MM.1S (cell line): Measurements from ENCODE around the gene SNX27.

Source experiments
- DNase-seq: peaks from one replicate; pipeline ENCODE4 v3.0.0-alpha.2; 2015
- H2AFZ ChIP-seq: fragments of 300-600 bp; sonication (generic); 2 replicates; pipeline ENCODE4 v1.6.0; 2016; ENCODE audit warnings: antibody characterized with exemption, low read length
- H3F3A ChIP-seq: fragments of 300-600 bp; sonication (generic); 2 replicates; pipeline ENCODE4 v1.6.1; 2016; ENCODE audit warnings: mild to moderate bottlenecking, antibody characterized with exemption, low read length, moderate library complexity, mixed read lengths; ENCODE audit not compliant: insufficient read depth
- H3K27ac ChIP-seq: fragments of 300-600 bp; sonication (generic); 2 replicates; pipeline ENCODE4 v1.5.1; 2016; ENCODE audit warnings: mild to moderate bottlenecking, low read length
- H3K27me3 ChIP-seq: fragments of 300-600 bp; sonication (generic); replicated peaks from 2 replicates; pipeline ENCODE4 v1.6.0; 2016; ENCODE audit warnings: low read length; ENCODE audit not compliant: insufficient read depth
- H3K36me3 ChIP-seq: fragments of 300-600 bp; sonication (generic); replicated peaks from 2 replicates; pipeline ENCODE4 v1.6.1; 2016; ENCODE audit warnings: mild to moderate bottlenecking, low read length, mixed read lengths; ENCODE audit not compliant: insufficient read depth
- H3K4me1 ChIP-seq: fragments of 300-600 bp; sonication (generic); 2 replicates; pipeline ENCODE4 v1.6.1; 2016; ENCODE audit warnings: low read length, mixed read lengths
- H3K4me2 ChIP-seq: fragments of 300-600 bp; sonication (generic); 2 replicates; pipeline ENCODE4 v1.6.0; 2016; ENCODE audit warnings: low read depth, low read length
- H3K4me3 ChIP-seq: fragments of 300-600 bp; sonication (generic); 2 replicates; pipeline ENCODE4 v1.5.1; 2016; ENCODE audit warnings: low read length, mixed read lengths
- H3K79me2 ChIP-seq: fragments of 300-600 bp; sonication (generic); 2 replicates; pipeline ENCODE4 v1.6.1; 2016; ENCODE audit warnings: mixed run types, low read length, mixed read lengths
- H3K9ac ChIP-seq: fragments of 300-600 bp; sonication (generic); 2 replicates; pipeline ENCODE4 v1.6.1; 2016; ENCODE audit warnings: low read length, mixed read lengths
- H3K9me2 ChIP-seq: fragments of 300-600 bp; sonication (generic); replicated peaks from 2 replicates; pipeline ENCODE4 v1.6.1; 2016; ENCODE audit warnings: mild to moderate bottlenecking, low read length, mixed read lengths; ENCODE audit not compliant: insufficient read depth
- H3K9me3 ChIP-seq: fragments of 300-600 bp; sonication (generic); replicated peaks from 2 replicates; pipeline ENCODE4 v1.6.1; 2016; ENCODE audit warnings: mild to moderate bottlenecking, low read length, mixed read lengths; ENCODE audit not compliant: insufficient read depth
- H4K20me1 ChIP-seq: fragments of 300-600 bp; sonication (generic); 2 replicates; pipeline ENCODE4 v1.6.1; 2016; ENCODE audit warnings: mild to moderate bottlenecking, low read length, moderate library complexity, mixed read lengths; ENCODE audit not compliant: insufficient read depth
- EZH2 ChIP-seq: fragments of 300-600 bp; sonication (generic); optimal IDR thresholded peaks from 2 replicates; pipeline ENCODE3; 2017; ENCODE audit warnings: low read depth, mild to moderate bottlenecking, antibody characterized with exemption, low read length, mixed read lengths
- EZH2phosphoT487 ChIP-seq: fragments of 300-600 bp; sonication (generic); IDR thresholded peaks from 2 replicates; pipeline ENCODE4 v1.6.1; 2018; ENCODE audit warnings: antibody characterized with exemption, low read length
- TF ChIP-seq, protein P1 (sequence below): fragments of 300-600 bp; sonication (generic); IDR thresholded peaks from 2 replicates; pipeline ENCODE4 v1.5.1; 2016; ENCODE audit warnings: antibody characterized with exemption, low read length, mixed read lengths

The SNX27 gene

GRCh38 chr1:151705753-151706463 lies 94.1 kb downstream of the SNX27 start:
- peak; percentile 6 for DNase-seq
- Histone ChIP-seq H3K4me2 (no peak overlapping the region), H3K79me2 (no peaks in the 10 kb centered on the region), H3K9ac (no peak overlapping the region), H3F3A (no peaks in the 10 kb centered on the region), H3K4me3 (no peak overlapping the region), H2AFZ (no peak overlapping the region), H3K9me3 (no peaks in the 10 kb centered on the region), H3K4me1 (0 out of 2 replicates have a peak, but pooled peaks cover 8% of the 10 kb centered on the region), H3K27me3 (peaks cover 27% of the 10 kb centered on the region), H3K27ac (no peak overlapping the region), H3K36me3 (no peaks in the 10 kb centered on the region), H3K9me2 (no peaks in the 10 kb centered on the region), H4K20me1 (no peaks in the 10 kb centered on the region)
- TF ChIP-seq EZH2 (no peak), EZH2phosphoT487 (no peak)
- TF ChIP-seq, protein P1, sequence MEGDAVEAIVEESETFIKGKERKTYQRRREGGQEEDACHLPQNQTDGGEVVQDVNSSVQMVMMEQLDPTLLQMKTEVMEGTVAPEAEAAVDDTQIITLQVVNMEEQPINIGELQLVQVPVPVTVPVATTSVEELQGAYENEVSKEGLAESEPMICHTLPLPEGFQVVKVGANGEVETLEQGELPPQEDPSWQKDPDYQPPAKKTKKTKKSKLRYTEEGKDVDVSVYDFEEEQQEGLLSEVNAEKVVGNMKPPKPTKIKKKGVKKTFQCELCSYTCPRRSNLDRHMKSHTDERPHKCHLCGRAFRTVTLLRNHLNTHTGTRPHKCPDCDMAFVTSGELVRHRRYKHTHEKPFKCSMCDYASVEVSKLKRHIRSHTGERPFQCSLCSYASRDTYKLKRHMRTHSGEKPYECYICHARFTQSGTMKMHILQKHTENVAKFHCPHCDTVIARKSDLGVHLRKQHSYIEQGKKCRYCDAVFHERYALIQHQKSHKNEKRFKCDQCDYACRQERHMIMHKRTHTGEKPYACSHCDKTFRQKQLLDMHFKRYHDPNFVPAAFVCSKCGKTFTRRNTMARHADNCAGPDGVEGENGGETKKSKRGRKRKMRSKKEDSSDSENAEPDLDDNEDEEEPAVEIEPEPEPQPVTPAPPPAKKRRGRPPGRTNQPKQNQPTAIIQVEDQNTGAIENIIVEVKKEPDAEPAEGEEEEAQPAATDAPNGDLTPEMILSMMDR, result no peak

- Histone ChIP-seq H3K9me2 (no peaks in the 10 kb centered on the region), H2AFZ (no peak overlapping the region), H3K4me2 (no peak overlapping the region), H3K4me1 (0 out of 2 replicates have a peak, but pooled peaks cover 8% of the 10 kb centered on the region), H3F3A (no peaks in the 10 kb centered on the region), H3K27ac (no peak overlapping the region), H3K9me3 (no peaks in the 10 kb centered on the region), H3K9ac (no peak overlapping the region), H3K36me3 (no peaks in the 10 kb centered on the region), H3K27me3 (peaks cover 35% of the 10 kb centered on the region), H3K79me2 (no peaks in the 10 kb centered on the region), H3K4me3 (no peak overlapping the region), H4K20me1 (no peaks in the 10 kb centered on the region)
- TF ChIP-seq, protein P1, result no peak
- no peak for TF ChIP-seq EZH2phosphoT487
- no peak for TF ChIP-seq EZH2
- no peak for DNase-seq
Observed at GRCh38 chr1:151706464-151707415, 94.9 kb downstream of the SNX27 start.

GRCh38 chr1:151707541-151708065 lies 95.8 kb downstream of the SNX27 start:
- Histone ChIP-seq H3K4me3 (no peak overlapping the region), H3K4me2 (no peak overlapping the region), H3K36me3 (no peaks in the 10 kb centered on the region), H4K20me1 (no peaks in the 10 kb centered on the region), H3K4me1 (0 out of 2 replicates have a peak, but pooled peaks cover 8% of the 10 kb centered on the region), H3K27ac (no peak overlapping the region), H3F3A (no peaks in the 10 kb centered on the region), H3K9ac (no peak overlapping the region), H3K27me3 (peaks cover 40% of the 10 kb centered on the region), H3K9me2 (no peaks in the 10 kb centered on the region), H3K79me2 (no peaks in the 10 kb centered on the region), H3K9me3 (no peaks in the 10 kb centered on the region), H2AFZ (no peak overlapping the region)
- no peak for TF ChIP-seq EZH2
- no peak for TF ChIP-seq EZH2phosphoT487
- TF ChIP-seq, protein P1, result no peak
- DNase-seq, result no peak
